Measurements from ENCODE around the gene INSYN2B. TPM values are rescaled to one million over a fixed set of nuclear protein-coding genes. Genes with fewer than 3 reads are reported as not detected.

INSYN2B gene
- total and polyA plus RNA-seq, 2 of the 8 experiments (the other 6 are each of a cell fraction or from before 2014, with no cell fraction given), result not detected

GRCh38 chr5:169954786-169955185, 25.5 kb downstream of the INSYN2B start:
- Histone ChIP-seq H3K23me2 (ENCODE audit: low read depth, low read length) (no peaks in the 10 kb centered on the region), H2BK20ac (ENCODE audit: low read length) (no peak overlapping the region), H4K5ac (ENCODE audit: insufficient read length, low read depth, low read length) (no peak overlapping the region), H3K4ac (replicated peaks; ENCODE audit: insufficient read length, low read depth, low read length) (no peak overlapping the region), H3K27ac (ENCODE audit: low read depth, low read length) (no peak overlapping the region), H3K36me3 (ENCODE audit: control insufficient read depth in 2 of 4, insufficient read depth in 4 of 4, low read length in 3 of 4) (no peaks in the 10 kb centered on the region), H3K4me3 (ENCODE audit: extremely low read depth in 1 of 4, insufficient read depth in 2 of 4, low read depth in 3 of 4, low read length in 4 of 4) (no peak overlapping the region), H2AK5ac (ENCODE audit: low read depth, low read length) (no peak overlapping the region), H3K9ac (replicated peaks in 1 of 4; ENCODE audit: extremely low read depth in 1 of 4, low read depth in 3 of 4, low read length in 3 of 4) (no peak overlapping the region), H4K8ac (ENCODE audit: extremely low read depth, insufficient read depth, low read length) (no peak overlapping the region), H3K4me2 (ENCODE audit: insufficient read depth in 1 of 2, low read depth in 2 of 2, low read length in 2 of 2) (no peak overlapping the region), H2BK12ac (ENCODE audit: low read depth, low read length) (peak overlapping the region; percentile 77; the same call in 1 of the 2 replicates), H3K79me1 (ENCODE audit: low read depth, low read length) (no peaks in the 10 kb centered on the region), H3K9me3 (ENCODE audit: insufficient read depth in 2 of 2, low read depth in 1 of 2, low read length in 1 of 2) (no peaks in the 10 kb centered on the region), H3K23ac (ENCODE audit: insufficient read length) (no peak overlapping the region), H3K79me2 (ENCODE audit: control insufficient read depth in 1 of 2, insufficient read depth in 2 of 2, low read length in 2 of 2) (no peaks in the 10 kb centered on the region), H2BK5ac (ENCODE audit: low read depth, low read length) (no peak overlapping the region), H3K27me3 (replicated peaks in 1 of 4; ENCODE audit: control insufficient read depth in 3 of 4, extremely low read depth in 1 of 4, insufficient read depth in 3 of 4, low read length in 3 of 4) (no peaks in the 10 kb centered on the region; a peak in 1 of 7 replicates), H2BK120ac (replicated peaks; ENCODE audit: low read depth, low read length) (no peak overlapping the region), H4K91ac (replicated peaks; ENCODE audit: insufficient read length, low read length) (no peak overlapping the region), H3K14ac (ENCODE audit: insufficient read length) (no peak overlapping the region), H3K56ac (replicated peaks; ENCODE audit: insufficient read length, low read depth, low read length) (no peak overlapping the region), H4K20me1 (replicated peaks in 1 of 2; ENCODE audit: control insufficient read depth in 1 of 2, insufficient read depth in 2 of 2, low read length in 2 of 2) (no peaks in the 10 kb centered on the region), H2AFZ (ENCODE audit: low read length) (no peak overlapping the region), H3K4me1 (replicated peaks in 1 of 4; ENCODE audit: control insufficient read depth in 3 of 4, insufficient read depth in 4 of 4, low read length in 3 of 4) (no peaks in the 10 kb centered on the region), H2BK15ac (ENCODE audit: low read length) (no peak overlapping the region), H3K18ac (ENCODE audit: extremely low read depth, low read length) (no peak overlapping the region)
- FAIRE-seq (no peak), DNase-seq (ENCODE audit: low read depth in 1 of 2, low spot score in 2 of 2) (no peak)
- WGBS, 2 experiments (ENCODE audit: extremely low coverage in 1 of 2, insufficient coverage in 1 of 2, insufficient read length in 1 of 2, insufficient replicate concordance in 2 of 2, low coverage in 1 of 2, low lambda C conversion rate in 2 of 2, missing lambda C conversion rate in 1 of 2), result 88% methylated on average over 6 of the region's 6 CpGs; no CpG with 5 or more reads in 1 of the 2 experiments
- ChIA-PET POLR2A (ENCODE audit: partially characterized antibody) (no interaction called here), CTCF (ENCODE audit: partially characterized antibody) (interaction anchor here (1.5 to 2.9 kb wide), 2 partner anchors 12 to 25 kb away, joined by 3 to 9 read pairs; partner anchors contain the start of gene INSYN2B)
- TF ChIP-seq MAFK (IDR thresholded peaks at IDR 0.05; ENCODE audit: low read depth, low read length) (no peak), EZH2 (IDR thresholded peaks at IDR 0.05; ENCODE audit: low read depth, low read length, severe bottlenecking) (no peak), GABPA (IDR thresholded peaks at IDR 0.05; ENCODE audit: borderline replicate concordance, insufficient read depth, low read length) (no peak), SUZ12 (IDR thresholded peaks at IDR 0.05; ENCODE audit: low read length) (no peak), TBP (IDR thresholded peaks at IDR 0.05; ENCODE audit: low read depth, low read length) (no peak), BACH1 (IDR thresholded peaks at IDR 0.05; ENCODE audit: low read length) (no peak), POLR2A (IDR thresholded peaks at IDR 0.05; ENCODE audit: control extremely low read depth in 1 of 2, low read depth in 2 of 2, low read length in 2 of 2) (no peak), JUN (IDR thresholded peaks at IDR 0.05; ENCODE audit: low read depth, low read length) (no peak)
